ENCODE data around the gene RBM47. TPM values are rescaled to one million over a fixed set of nuclear protein-coding genes. Genes with fewer than 3 reads are reported as not detected.
A peak's percentile ranks its signal among the peaks of the same experiment; 100 is the strongest.
"Not testable (repeated sequence)": the region's sequence is repeated elsewhere in the genome, so short reads cannot be mapped to it uniquely, and the experiment has no call there.

The RBM47 gene
- total RNA-seq, 1 experiment from 2014 or later: 7.0 TPM

- peak; percentile 39 for DNase-seq (ENCODE audit: low read depth)
Measured at GRCh38 chr4:40563401-40563800, 66.3 kb downstream of the RBM47 start.

GRCh38 chr4:40562681-40563080 is 67.0 kb downstream of the RBM47 start:
- DNase-seq (ENCODE audit: low read depth): peak; percentile 55

DNA sequence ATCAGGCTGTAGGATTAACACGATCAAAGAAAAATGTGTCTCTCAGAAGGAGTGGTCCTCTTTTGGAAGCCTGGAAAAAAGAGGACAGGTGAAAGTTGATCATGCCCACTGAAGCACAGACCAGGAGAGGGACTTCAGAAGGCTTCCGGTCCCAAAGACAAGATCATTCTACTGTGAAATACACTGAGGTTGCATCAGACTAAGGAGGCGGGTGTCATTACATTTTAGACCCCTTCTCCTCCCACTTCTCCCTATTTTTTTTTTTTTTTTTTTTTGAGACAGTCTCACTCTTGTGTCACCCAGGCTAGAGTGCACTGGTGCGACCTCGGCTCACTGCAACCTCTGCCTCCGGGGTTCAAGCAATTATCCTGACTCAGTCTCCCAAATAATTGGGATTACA is 67.5 kb downstream of the RBM47 start:
- DNase-seq (ENCODE audit: low read depth): no peak

DNA sequence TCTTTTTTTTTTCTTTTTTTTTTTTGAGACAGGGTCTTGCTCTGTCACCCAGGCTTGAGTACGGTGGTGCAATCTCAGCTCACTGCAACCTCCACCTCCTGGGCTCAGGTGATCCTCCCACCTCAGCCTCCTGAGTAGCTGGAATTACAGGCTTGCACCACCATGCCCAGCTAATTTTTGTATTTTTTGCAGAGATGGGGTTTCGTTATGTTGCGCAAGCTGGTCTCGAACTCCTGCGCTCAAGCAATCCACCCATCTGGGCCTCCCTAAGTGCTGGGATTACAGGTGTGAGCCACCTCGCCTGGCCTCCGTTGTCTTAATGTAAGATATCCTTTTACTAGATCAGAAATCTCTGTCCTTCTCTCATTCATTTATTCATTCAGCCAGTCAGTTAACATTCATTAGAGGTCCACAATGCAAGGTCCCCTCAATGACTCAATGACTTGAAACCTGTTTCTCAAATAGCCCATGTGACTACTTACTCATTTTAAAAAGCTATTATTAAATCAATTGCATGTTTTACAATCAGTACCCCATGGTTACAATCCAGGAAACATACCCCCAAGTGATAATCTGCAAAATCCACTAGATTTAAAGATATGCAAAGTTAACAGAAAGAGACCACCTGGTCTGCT is 68.0 kb downstream of the RBM47 start:
- DNase-seq (ENCODE audit: low read depth): not testable (repeated sequence)

DNA sequence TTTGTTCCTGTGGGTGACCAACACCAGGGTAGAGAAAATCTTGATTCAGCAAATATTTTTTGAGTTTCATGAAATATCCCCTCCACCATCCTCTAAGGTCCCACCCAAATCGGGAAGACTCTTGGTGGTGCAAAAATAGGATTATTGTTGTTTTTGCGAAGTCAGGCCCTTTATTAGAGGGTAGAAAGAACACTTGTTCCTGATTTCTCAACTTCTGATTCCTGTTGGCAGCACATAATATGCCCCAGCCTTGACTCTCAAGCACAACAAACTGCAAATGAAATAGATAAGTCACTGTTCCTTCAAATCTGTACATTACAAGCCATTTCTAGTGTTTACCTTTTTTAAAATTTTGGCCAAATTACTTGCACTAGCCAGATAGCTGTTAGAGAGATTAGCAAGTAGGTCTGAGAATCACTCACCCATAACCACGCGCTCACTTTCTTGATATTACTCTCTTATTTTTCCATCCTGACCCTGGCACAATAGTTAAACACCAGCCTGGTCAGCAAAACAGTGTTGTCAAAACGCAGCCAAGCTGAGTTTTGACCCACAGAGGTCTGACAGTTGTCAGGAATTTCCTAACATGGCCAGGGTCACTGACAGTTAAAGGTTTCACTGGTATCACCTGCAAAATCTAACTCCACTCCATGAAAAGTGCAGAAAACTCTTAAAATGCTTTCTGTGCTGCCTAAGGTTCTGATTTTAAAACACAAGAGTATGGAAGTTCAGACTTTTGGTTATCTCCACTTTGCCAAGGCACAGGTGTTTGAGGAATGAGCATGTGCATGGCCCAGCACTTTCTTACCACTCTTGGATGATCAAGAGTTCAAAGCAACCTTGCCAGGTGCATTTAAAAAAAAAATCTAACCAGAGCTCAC is 69.8 kb downstream of the RBM47 start:
- no peak for DNase-seq (ENCODE audit: low read depth)

- no peak for DNase-seq (ENCODE audit: low read depth)
Measured at GRCh38 chr4:40557736-40558135, 71.9 kb downstream of the RBM47 start.

DNA sequence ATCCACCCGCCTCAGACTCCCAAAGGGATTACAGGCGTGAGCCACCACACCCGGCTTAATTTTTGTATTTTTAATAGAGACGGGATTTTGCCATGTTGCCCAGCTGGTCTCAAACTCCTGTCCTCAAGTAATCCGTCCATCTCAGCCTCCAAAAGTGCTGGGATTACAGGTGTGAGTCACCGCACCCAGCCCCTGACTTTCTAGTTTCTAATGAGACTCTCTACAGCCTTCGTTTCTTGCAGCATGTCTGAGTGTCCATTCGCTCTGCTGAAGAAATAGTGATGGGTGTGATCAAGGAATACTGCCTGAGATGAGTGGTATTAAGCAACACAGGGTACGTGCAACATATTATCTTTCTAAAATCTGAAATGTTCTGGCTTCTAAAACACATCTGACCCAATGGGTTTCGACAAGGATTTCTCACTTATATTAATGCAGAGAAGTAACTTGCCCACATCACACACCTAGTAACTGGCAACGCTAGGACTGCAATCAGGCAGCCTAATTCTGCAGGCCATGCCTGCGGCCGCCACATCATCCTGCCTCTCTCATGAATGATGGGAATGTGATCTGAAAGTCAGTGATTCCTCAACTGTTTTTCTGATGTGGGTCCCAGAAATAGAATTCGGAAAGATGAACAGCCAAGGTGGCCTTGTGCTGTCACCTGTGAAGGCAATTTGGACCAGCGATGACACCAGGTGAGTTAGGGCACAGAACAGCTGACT is 74.3 kb downstream of the RBM47 start:
- DNase-seq (ENCODE audit: low read depth): no peak

- DNase-seq (ENCODE audit: low read depth): not testable (repeated sequence)
Measured at GRCh38 chr4:40554641-40555040, 75.0 kb downstream of the RBM47 start.

GRCh38 chr4:40553995-40554394 is 75.7 kb downstream of the RBM47 start:
- peak; percentile 37 for DNase-seq (ENCODE audit: low read depth)

- peak; percentile 42 for DNase-seq (ENCODE audit: low read depth)
Measured at GRCh38 chr4:40552536-40552935, 77.1 kb downstream of the RBM47 start.

DNA sequence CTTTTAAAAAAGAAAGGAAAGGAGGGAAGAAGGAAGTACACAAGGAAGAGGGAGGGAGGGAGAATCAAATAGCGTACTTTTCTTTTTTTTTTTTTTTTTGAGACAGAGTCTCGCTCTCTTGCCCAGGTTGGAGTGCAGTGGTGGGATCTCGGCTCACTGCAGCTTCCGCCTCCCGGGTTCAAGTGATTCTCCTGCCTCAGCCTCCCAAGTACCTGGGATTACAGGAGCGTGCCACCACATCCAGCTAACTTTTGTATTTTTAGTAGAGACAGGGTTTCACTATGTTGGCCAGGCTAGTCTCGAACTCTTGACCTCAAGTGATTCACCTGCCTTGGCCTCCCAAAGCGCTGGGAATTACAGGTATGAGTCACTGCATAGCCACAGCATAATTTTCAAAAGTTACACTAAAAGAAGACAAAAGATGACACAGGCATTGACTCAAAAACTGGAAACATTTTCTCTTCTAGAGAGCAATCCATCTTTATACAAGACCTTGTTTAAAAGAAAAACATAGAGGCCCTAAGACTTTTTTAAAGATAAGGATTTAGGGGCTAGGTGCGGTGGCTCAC is 78.0 kb downstream of the RBM47 start:
- DNase-seq (ENCODE audit: low read depth): peak; percentile 42

GRCh38 chr4:40550948-40551462 is 78.7 kb downstream of the RBM47 start:
- peak; percentile 48 for DNase-seq (ENCODE audit: low read depth)

GRCh38 chr4:40550196-40550595 is 79.5 kb downstream of the RBM47 start:
- no peak for DNase-seq (ENCODE audit: low read depth)

DNA sequence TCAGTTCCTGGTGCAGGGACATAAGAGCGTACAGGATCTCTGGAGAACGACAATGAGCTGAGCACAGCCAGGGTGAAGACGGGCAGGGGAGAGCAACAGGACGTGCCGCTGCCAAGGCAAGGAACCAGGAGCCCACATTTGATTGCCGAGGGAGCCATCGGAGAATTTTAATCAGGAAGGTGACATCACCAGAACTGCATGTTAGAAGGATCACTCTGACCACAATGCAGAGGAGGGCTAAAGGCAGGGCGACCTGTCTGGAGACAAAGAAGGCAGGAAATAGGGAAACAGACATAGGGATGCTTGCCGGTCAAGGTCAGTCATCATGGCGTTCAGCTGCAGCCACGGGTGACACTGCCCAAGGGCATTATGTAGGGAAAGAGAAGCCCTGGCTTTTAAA is 81.4 kb downstream of the RBM47 start:
- peak; percentile 78 for DNase-seq (ENCODE audit: low read depth)

GRCh38 chr4:40547789-40548132 is 81.9 kb downstream of the RBM47 start:
- peak; percentile 9 for DNase-seq (ENCODE audit: low read depth)

GRCh38 chr4:40546969-40547788 is 82.5 kb downstream of the RBM47 start:
- peak; percentile 47 for DNase-seq (ENCODE audit: low read depth)

DNA sequence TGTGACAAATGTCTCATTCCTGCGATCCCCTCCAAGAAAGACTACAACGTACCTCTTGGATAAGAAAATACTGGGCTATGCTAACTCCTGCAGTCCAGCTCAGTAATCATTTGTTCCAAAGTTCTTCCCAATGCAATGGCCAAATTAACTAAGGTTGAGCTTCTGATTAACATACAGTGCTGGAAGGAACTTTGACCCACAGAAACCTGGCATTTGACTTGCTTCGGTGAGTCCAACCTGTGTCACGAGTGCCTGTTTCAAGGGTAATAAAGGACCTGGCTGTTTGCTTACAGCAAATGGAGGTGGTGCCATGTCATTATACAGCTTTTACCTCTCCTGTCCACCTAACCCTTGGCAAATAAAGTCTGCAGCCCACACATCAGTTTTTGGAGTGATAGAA is 83.2 kb downstream of the RBM47 start:
- DNase-seq (ENCODE audit: low read depth): no peak

- DNase-seq (ENCODE audit: low read depth): not testable (repeated sequence)
Measured at GRCh38 chr4:40545487-40545886, 84.2 kb downstream of the RBM47 start.

DNA sequence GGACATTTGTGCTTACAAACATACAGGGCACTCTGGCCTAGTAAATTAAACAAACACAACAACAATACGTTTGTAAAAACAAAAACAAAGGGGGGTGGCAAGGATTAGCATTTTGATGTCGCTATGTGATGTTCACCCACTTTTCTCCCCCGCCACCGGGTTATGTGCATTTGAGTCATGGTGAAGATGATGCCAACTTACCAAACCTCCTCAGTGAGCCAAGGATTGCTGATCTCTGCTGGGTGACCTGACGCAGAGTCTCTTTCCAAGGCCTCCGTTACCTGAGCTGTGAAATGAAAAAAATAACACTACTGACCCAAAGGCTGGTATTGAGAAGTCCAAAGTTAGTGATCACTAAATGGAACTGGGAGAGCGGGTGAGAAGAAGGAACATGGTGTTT is 85.4 kb downstream of the RBM47 start:
- no peak for DNase-seq (ENCODE audit: low read depth)

DNA sequence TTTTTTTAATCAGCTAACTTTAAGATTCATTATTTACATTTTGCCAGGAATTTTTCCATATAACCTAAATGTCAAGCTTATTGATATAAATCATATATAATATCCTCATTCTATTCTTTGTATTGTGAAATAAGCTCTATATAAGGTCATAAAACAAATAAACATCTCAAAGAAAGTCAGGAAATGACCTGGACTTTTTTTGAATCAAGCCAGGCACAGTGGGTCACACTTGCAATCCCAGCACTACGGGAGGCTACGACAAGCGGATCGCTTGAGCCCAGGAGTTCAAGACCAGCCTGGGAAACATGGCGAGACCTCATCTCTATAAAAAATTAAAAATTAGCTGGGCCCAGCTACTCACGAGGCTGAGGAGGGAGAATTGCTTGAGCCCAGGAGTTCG is 88.9 kb downstream of the RBM47 start:
- no peak for DNase-seq (ENCODE audit: low read depth)

DNA sequence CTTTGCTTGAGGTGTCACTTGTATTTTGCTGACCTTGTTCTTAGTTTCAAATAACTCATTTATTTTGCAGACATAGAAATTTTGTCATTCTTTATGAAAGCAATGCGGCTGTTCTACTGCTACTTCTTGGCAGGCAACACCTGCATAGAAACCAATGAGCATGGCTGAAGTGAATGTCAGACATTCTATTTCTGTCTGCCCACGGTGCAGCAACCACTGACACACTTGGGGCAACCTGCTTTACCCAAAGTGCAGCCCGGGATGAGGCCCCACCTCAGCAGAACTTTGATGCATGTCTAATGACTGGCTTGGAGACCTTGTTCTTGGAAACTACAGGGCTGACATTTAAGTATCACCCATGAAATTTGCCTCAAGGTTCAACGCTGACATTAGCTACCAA is 93.6 kb downstream of the RBM47 start:
- no peak for DNase-seq (ENCODE audit: low read depth)

All from RPMI7951 (cell line).